WTC11 (cell line): Measurements from ENCODE around the gene WWOX. TPM values are rescaled to one million over a fixed set of nuclear protein-coding genes. Genes with fewer than 3 reads are reported as not detected.

Source experiments
- ATAC-seq: fragments of 200-7000 bp; cut with Tn5 transposase; 2 replicates; pipeline ENCODE4 v1.10.0; 2021; ENCODE audit warnings: mild to moderate bottlenecking, moderate library complexity
- CTCF ChIA-PET: fragments of 300-600 bp; sonication (Branson Sonifier 250); formaldehyde crosslinking; loops from one replicate; lab custom pipeline; 2021; ENCODE audit warnings: antibody characterized with exemption; lab: Charles Lee
- POLR2A ChIA-PET: fragments of 350-600 bp; sonication (Branson Sonifier 250); formaldehyde crosslinking; loops from one replicate; lab custom pipeline; 2021; ENCODE audit warnings: antibody characterized with exemption; lab: Charles Lee
- DNase-seq: peaks from one replicate; pipeline ENCODE4 v3.0.0; 2021; ENCODE audit warnings: low spot score
- H3K27ac Mint-ChIP-seq: 2 replicates; pipeline ENCODE4 v1.8.0; 2021; ENCODE audit warnings: mixed read lengths
- H3K27me3 Mint-ChIP-seq: 2 replicates; pipeline ENCODE4 v1.8.0; 2021; ENCODE audit warnings: low read depth, mild to moderate bottlenecking, moderate library complexity, mixed read lengths
- H3K36me3 Mint-ChIP-seq: 2 replicates; pipeline ENCODE4 v1.8.0; 2021; ENCODE audit warnings: mixed read lengths
- H3K4me1 Mint-ChIP-seq: 2 replicates; pipeline ENCODE4 v1.8.0; 2022; ENCODE audit warnings: mixed read lengths
- H3K4me3 Mint-ChIP-seq: 2 replicates; pipeline ENCODE4 v1.8.0; 2021; ENCODE audit warnings: mild to moderate bottlenecking, moderate library complexity, mixed read lengths
- H3K9me3 Mint-ChIP-seq: 2 replicates; pipeline ENCODE4 v1.8.0; 2021; ENCODE audit warnings: mixed read lengths
- AFF4 ChIP-seq: sonication (generic); formaldehyde crosslinking; IDR thresholded peaks from 2 replicates; pipeline ENCODE4 v1.8.1; 2023; ENCODE audit warnings: mild to moderate bottlenecking, missing genetic modification reagents, borderline replicate concordance
- ATF2 ChIP-seq: sonication (generic); formaldehyde crosslinking; IDR thresholded peaks from 2 replicates; pipeline ENCODE4 v1.8.1; 2022; ENCODE audit warnings: low read depth, missing genetic modification reagents, borderline replicate concordance
- ATF6 ChIP-seq: sonication (generic); formaldehyde crosslinking; IDR thresholded peaks from 2 replicates; pipeline ENCODE4 v1.8.1; 2023; ENCODE audit warnings: mild to moderate bottlenecking, missing genetic modification reagents
- E2F4 ChIP-seq: sonication (generic); formaldehyde crosslinking; IDR thresholded peaks from 2 replicates; pipeline ENCODE4 v1.8.1; 2022; ENCODE audit warnings: low read depth, mild to moderate bottlenecking, moderate library complexity, missing genetic modification reagents, borderline replicate concordance
- EMX1 ChIP-seq: fragments of 250-450 bp; sonication (Bioruptor Pico); IDR thresholded peaks from 2 replicates; pipeline ENCODE4 v1.8.0; 2021; ENCODE audit warnings: mild to moderate bottlenecking
- HMGA2 ChIP-seq: fragments of 250-450 bp; sonication (Bioruptor Pico); IDR thresholded peaks from 2 replicates; pipeline ENCODE4 v1.4.0; 2021; ENCODE audit warnings: mild to moderate bottlenecking, moderate library complexity
- KAT7 ChIP-seq: sonication (generic); formaldehyde crosslinking; IDR thresholded peaks from 2 replicates; pipeline ENCODE4 v1.8.1; 2023; ENCODE audit warnings: missing genetic modification reagents, mild to moderate bottlenecking, borderline replicate concordance
- MXD4 ChIP-seq: fragments of 250-450 bp; sonication (Bioruptor Pico); IDR thresholded peaks from 2 replicates; pipeline ENCODE4 v1.8.0; 2021; ENCODE audit warnings: mild to moderate bottlenecking, moderate library complexity, borderline replicate concordance
- NR2C2 ChIP-seq: sonication (generic); formaldehyde crosslinking; IDR thresholded peaks from 2 replicates; pipeline ENCODE4 v1.8.0; 2022; ENCODE audit warnings: mild to moderate bottlenecking, missing genetic modification reagents
- PREB ChIP-seq: sonication (generic); formaldehyde crosslinking; IDR thresholded peaks from 2 replicates; pipeline ENCODE4 v1.8.1; 2022; ENCODE audit warnings: mild to moderate bottlenecking, missing genetic modification reagents, moderate library complexity, borderline replicate concordance
- ZNF121 ChIP-seq: sonication (generic); formaldehyde crosslinking; IDR thresholded peaks from 2 replicates; pipeline ENCODE4 v1.8.0; 2023; ENCODE audit warnings: missing genetic modification reagents
- ZNF232 ChIP-seq: sonication (generic); formaldehyde crosslinking; IDR thresholded peaks from 2 replicates; pipeline ENCODE4 v1.8.0; 2022; ENCODE audit warnings: mild to moderate bottlenecking, missing genetic modification reagents
- ZNF416 ChIP-seq: fragments of 250-450 bp; sonication (Bioruptor Pico); IDR thresholded peaks from 2 replicates; pipeline ENCODE4 v1.9.0; 2021; ENCODE audit warnings: mild to moderate bottlenecking, inconsistent platforms
- ZNF671 ChIP-seq: fragments of 250-450 bp; sonication (Bioruptor Pico); IDR thresholded peaks from 2 replicates; pipeline ENCODE4 v1.8.0; 2021; ENCODE audit warnings: mild to moderate bottlenecking
- total RNA-seq: library from RNA; stranded (reverse); gene quantifications from 3 replicates; pipeline ENCODE4 v1.2.3, GENCODE V29; 2021

WWOX gene
- total RNA-seq, 1 experiment from 2014 or later: 15.7 TPM

GRCh38 chr16:78154729-78155461 is 55.4 kb downstream of the WWOX start:
- ATAC-seq (no peak), DNase-seq (no peak)
- Mint-ChIP-seq H3K4me1 (no peaks in the 10 kb centered on the region), H3K27ac (no peak overlapping the region), H3K27me3 (no peaks in the 10 kb centered on the region), H3K4me3 (no peak overlapping the region), H3K9me3 (peaks cover 17% of the 10 kb centered on the region), H3K36me3 (peaks cover 3% of the 10 kb centered on the region; the same call in 1 of the 2 replicates)
- CTCF ChIA-PET: interaction anchor here (0.6 to 1.1 kb wide), 2 partner anchors 9 to 82 kb away, joined by 4 read pairs; no protein-coding TSS in a partner anchor
- POLR2A ChIA-PET: no interaction called here
- TF ChIP-seq AFF4 (no peak), E2F4 (CRISPR knock-in tag) (no peak), HMGA2 (no peak), ZNF121 (CRISPR knock-in tag) (no peak), NR2C2 (no peak), ATF6 (CRISPR knock-in tag) (no peak), KAT7 (CRISPR knock-in tag) (no peak), ZNF671 (CRISPR knock-in tag) (no peak), ZNF416 (CRISPR knock-in tag) (no peak), MXD4 (no peak), ATF2 (no peak), ZNF232 (CRISPR knock-in tag) (no peak)

- ChIA-PET CTCF (interaction anchor here (0.5 to 1.1 kb wide), 2 partner anchors 10 to 894 kb away, joined by 3 to 4 read pairs; no protein-coding TSS in a partner anchor), POLR2A (no interaction called here)
- Mint-ChIP-seq H3K9me3 (peaks cover 24% of the 10 kb centered on the region), H3K27me3 (no peaks in the 10 kb centered on the region), H3K27ac (no peak overlapping the region), H3K36me3 (peaks cover 8% of the 10 kb centered on the region; the same call in 1 of the 2 replicates), H3K4me3 (no peak overlapping the region), H3K4me1 (no peaks in the 10 kb centered on the region)
- TF ChIP-seq PREB (CRISPR knock-in tag): no peak
- no peak for TF ChIP-seq EMX1 (CRISPR knock-in tag)
- DNase-seq (no peak), ATAC-seq (no peak)
These were observed 56.4 kb downstream of the WWOX start for GRCh38 chr16:78155791-78156345.
